SK-N-SH (cell line): ENCODE data around the gene PRR33. TPM values are rescaled to one million over a fixed set of nuclear protein-coding genes. Genes with fewer than 3 reads are reported as not detected.

Source experiments
- CTCF ChIA-PET: fragments of 300-600, 350-600 bp; formaldehyde crosslinking; extraction: SDS; loops from one replicate; lab custom pipeline; 2021; lab: Yijun Ruan, JAX
- POLR2A ChIA-PET: fragments of 350-600 bp; sonication (Branson Sonifier 250); formaldehyde crosslinking; extraction: SDS; loops from one replicate; lab custom pipeline; 2020; ENCODE audit warnings: antibody characterized with exemption, inconsistent platforms; lab: Yijun Ruan, JAX
- DNase-seq: peaks from one replicate; pipeline ENCODE4 v3.0.0; 2012
- H2AFZ ChIP-seq: fragments of 200-600 bp; sonication (generic); 2 replicates; pipeline ENCODE4 v1.8.1; 2016; ENCODE audit warnings: antibody characterized with exemption, mild to moderate bottlenecking, low read depth
- H3F3A ChIP-seq: fragments of 200-600 bp; sonication (generic); replicated peaks from 2 replicates; pipeline ENCODE3; 2016; ENCODE audit warnings: antibody characterized with exemption, mild to moderate bottlenecking; ENCODE audit not compliant: insufficient read depth
- H3K27ac ChIP-seq, 2 experiments: fragments of 200-500 bp in 1 of 2; fragments of 200-600 bp in 1 of 2; sonication (Bioruptor generic) in 1 of 2; sonication (generic), shearing (Covaris generic) in 1 of 2; 2 replicates each; pipeline versions ENCODE4 v1.5.1 to v1.6.1; 2014 to 2016; ENCODE audit warnings: low read depth in 2 of 2, inconsistent platforms in 1 of 2, low read length in 1 of 2, mild to moderate bottlenecking in 1 of 2, mixed read lengths in 1 of 2
- H3K27me3 ChIP-seq: fragments of 200-600 bp; sonication (generic), shearing (Covaris generic); 2 replicates; pipeline ENCODE4 v1.6.1; 2016; ENCODE audit warnings: mixed run types; ENCODE audit not compliant: insufficient read depth
- H3K36me3 ChIP-seq, 2 experiments: fragments of 200-500 bp in 1 of 2; fragments of 200-600 bp in 1 of 2; sonication (Bioruptor generic) in 1 of 2; sonication (generic) in 1 of 2; replicated peaks in 1 of 2; 2 replicates each; pipeline versions ENCODE3 to v1.5.1; 2014 to 2016; ENCODE audit warnings: low read length in 1 of 2, mild to moderate bottlenecking in 1 of 2; ENCODE audit not compliant: insufficient read depth in 2 of 2, control insufficient read depth in 1 of 2
- H3K4me1 ChIP-seq, 2 experiments: fragments of 200-500 bp in 1 of 2; fragments of 200-600 bp in 1 of 2; sonication (Bioruptor generic) in 1 of 2; sonication (generic), shearing (Covaris generic) in 1 of 2; 2 replicates each; pipeline versions ENCODE4 v1.5.1 to v1.6.1; 2014 to 2016; ENCODE audit warnings: low read depth in 1 of 2, low read length in 1 of 2, mixed run types in 1 of 2; ENCODE audit not compliant: insufficient read depth in 2 of 2, control insufficient read depth in 1 of 2
- H3K4me2 ChIP-seq: fragments of 200-600 bp; sonication (generic), shearing (Covaris generic); 2 replicates; pipeline ENCODE4 v1.6.1; 2017; ENCODE audit warnings: mixed run types
- H3K4me3 ChIP-seq, 2 experiments: fragments of 200-500 bp in 1 of 2; fragments of 200-600 bp in 1 of 2; sonication (Bioruptor generic) in 1 of 2; sonication (generic), shearing (Covaris generic) in 1 of 2; 2 replicates each; pipeline versions ENCODE4 v1.5.1 to v1.8.1; 2014 to 2016; ENCODE audit warnings: low read depth in 2 of 2, inconsistent platforms in 1 of 2, low read length in 1 of 2, mild to moderate bottlenecking in 1 of 2, mixed read lengths in 1 of 2, moderate library complexity in 1 of 2
- H3K79me2 ChIP-seq: fragments of 200-600 bp; sonication (generic); 2 replicates; pipeline ENCODE4 v1.8.1; 2017; ENCODE audit warnings: mild to moderate bottlenecking; ENCODE audit not compliant: insufficient read depth
- H3K9ac ChIP-seq: fragments of 200-600 bp; sonication (generic); 2 replicates; pipeline ENCODE4 v1.6.1; 2017; ENCODE audit warnings: mixed run types
- H3K9me2 ChIP-seq: fragments of 200-600 bp; sonication (generic); 2 replicates; pipeline ENCODE4 v1.6.1; 2017; ENCODE audit warnings: mixed run types
- H3K9me3 ChIP-seq: fragments of 200-600 bp; sonication (generic); 2 replicates; pipeline ENCODE4 v1.6.1; 2017; ENCODE audit warnings: mixed run types, mild to moderate bottlenecking, moderate library complexity
- H4K20me1 ChIP-seq: fragments of 200-600 bp; sonication (generic); 2 replicates; pipeline ENCODE4 v1.6.1; 2017; ENCODE audit warnings: mild to moderate bottlenecking, mixed run types; ENCODE audit not compliant: insufficient read depth
- ELF1 ChIP-seq: IDR thresholded peaks from 2 replicates; pipeline ENCODE4 v1.4.0; 2012
- EP300 ChIP-seq, 2 experiments: IDR thresholded peaks; 2 replicates each; pipeline versions ENCODE4 v1.4.0 to v1.6.1; 2012; ENCODE audit warnings: borderline replicate concordance in 1 of 2, low read depth in 1 of 2, low read length in 1 of 2
- EZH2phosphoT487 ChIP-seq: fragments of 200-600 bp; sonication (generic); IDR thresholded peaks from 2 replicates; pipeline ENCODE4 v1.6.1; 2017; ENCODE audit warnings: low read depth, mixed run types, mild to moderate bottlenecking, antibody characterized with exemption, moderate library complexity, borderline replicate concordance
- FOXJ3 ChIP-seq: sonication (generic); formaldehyde crosslinking; IDR thresholded peaks from 2 replicates; pipeline ENCODE4 v1.5.1; 2020; ENCODE audit warnings: mild to moderate bottlenecking, missing genetic modification reagents
- GATA2 ChIP-seq: sonication (generic); formaldehyde crosslinking; IDR thresholded peaks from 2 replicates; pipeline ENCODE4 v1.5.0; 2020; ENCODE audit warnings: mild to moderate bottlenecking, missing genetic modification reagents
- IRF3 ChIP-seq: fragments of 150-350 bp; IDR thresholded peaks from 2 replicates; pipeline ENCODE4 v1.6.1; 2016; ENCODE audit warnings: mild to moderate bottlenecking, low read depth, low read length
- JUND ChIP-seq: IDR thresholded peaks from 2 replicates; pipeline ENCODE4 v1.4.0; 2012
- MEF2A ChIP-seq: IDR thresholded peaks from 2 replicates; pipeline ENCODE4 v1.4.0; 2012; ENCODE audit warnings: low read depth, borderline replicate concordance
- NFIC ChIP-seq: IDR thresholded peaks from 2 replicates; pipeline ENCODE4 v1.4.0; 2012; ENCODE audit warnings: borderline replicate concordance
- POLR2AphosphoS5 ChIP-seq: IDR thresholded peaks from 2 replicates; pipeline ENCODE4 v1.6.1; 2012; ENCODE audit warnings: low read depth, low read length
- RAD21 ChIP-seq: IDR thresholded peaks from 2 replicates; pipeline ENCODE4 v1.6.1; 2012; ENCODE audit warnings: mild to moderate bottlenecking, low read length
- SIN3A ChIP-seq: IDR thresholded peaks from 2 replicates; pipeline ENCODE4 v1.6.1; 2012; ENCODE audit warnings: low read depth, mild to moderate bottlenecking, low read length, moderate library complexity, borderline replicate concordance
- TCF12 ChIP-seq: IDR thresholded peaks from 2 replicates; pipeline ENCODE4 v1.4.0; 2012
- TEAD4 ChIP-seq: IDR thresholded peaks from 2 replicates; pipeline ENCODE4 v1.4.0; 2012; ENCODE audit warnings: mild to moderate bottlenecking, borderline replicate concordance; ENCODE audit not compliant: insufficient read depth
- USF2 ChIP-seq: fragments of 150-350 bp; IDR thresholded peaks from 2 replicates; pipeline ENCODE4 v1.6.1; 2017; ENCODE audit warnings: antibody characterized with exemption, low read length, low read depth, borderline replicate concordance
- YY1 ChIP-seq: IDR thresholded peaks from 2 replicates; pipeline ENCODE4 v1.4.0; 2012; ENCODE audit warnings: low read depth, mild to moderate bottlenecking
- ZBTB33 ChIP-seq: IDR thresholded peaks from 2 replicates; pipeline ENCODE4 v1.4.0; 2012; ENCODE audit warnings: low read depth, borderline replicate concordance
- WGBS: methylation state at CpG from one replicate; pipeline ENCODE4 v1.1.6; 2017; ENCODE audit warnings: low lambda C conversion rate; 5-methylcytosine and 5-hydroxymethylcytosine counted together
- polyA plus RNA-seq, 3 experiments: library from polyadenylated mRNA; depleted of rRNA; stranded (reverse); fragments of >200 nt; gene quantifications; 2 replicates each; pipeline ENCODE4 v1.2.3, GENCODE V29; 2012
- TF ChIP-seq, protein P1 (sequence below): IDR thresholded peaks from 2 replicates; pipeline ENCODE4; 2012

PRR33 gene
- polyA plus RNA-seq, 1 of the 3 experiments (the other 2 are of a cell fraction): not detected

DNA sequence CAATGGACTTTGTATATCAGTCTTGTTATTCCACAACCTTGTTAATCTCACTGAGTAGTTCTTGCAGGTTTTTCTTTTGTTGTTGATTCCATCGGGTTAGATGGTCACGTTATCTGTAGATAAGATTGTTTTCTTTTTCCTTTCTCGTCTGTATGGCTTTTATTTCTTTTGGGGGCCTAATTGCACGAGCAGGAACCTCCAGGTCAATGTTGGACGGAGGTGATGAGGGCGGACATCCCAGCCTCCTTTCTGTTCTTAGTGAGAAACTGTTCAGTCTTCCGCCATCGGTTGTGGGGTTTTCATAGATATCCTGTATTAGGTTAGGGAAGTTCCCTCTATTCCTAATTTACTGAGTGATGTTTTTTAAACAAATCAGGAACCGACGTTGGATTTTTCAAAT lies 4.8 kb upstream of the PRR33 start:
- no peak for DNase-seq
- peaks cover 0 to under 1% of the 10 kb centered on the region in 2 experiments; a peak in 1 of 4 replicates for H3K4me1 ChIP-seq
- H3F3A ChIP-seq: no peaks in the 10 kb centered on the region
- no peaks in the 10 kb centered on the region for H3K9me2 ChIP-seq
- 53% methylated on average over 10 of the region's 10 CpGs for WGBS
- H2AFZ ChIP-seq: no peak overlapping the region
- no peak overlapping the region for H3K4me2 ChIP-seq
- H3K79me2 ChIP-seq: no peaks in the 10 kb centered on the region
- TF ChIP-seq ELF1: no peak
- no peak for TF ChIP-seq EP300 (IDR thresholded peaks at IDR 0.05; ENCODE audit: borderline replicate concordance in 1 of 2, low read depth in 1 of 2, low read length in 1 of 2)
- no peak for TF ChIP-seq POLR2AphosphoS5
- no peak for TF ChIP-seq ZBTB33
- TF ChIP-seq GATA2 (CRISPR knock-in tag): no peak
- TF ChIP-seq RAD21: no peak
- no peak for TF ChIP-seq USF2
- TF ChIP-seq FOXJ3 (CRISPR knock-in tag): no peak
- TF ChIP-seq EZH2phosphoT487: no peak
- no peak for TF ChIP-seq YY1
- TF ChIP-seq JUND: no peak
- TF ChIP-seq, protein P1, sequence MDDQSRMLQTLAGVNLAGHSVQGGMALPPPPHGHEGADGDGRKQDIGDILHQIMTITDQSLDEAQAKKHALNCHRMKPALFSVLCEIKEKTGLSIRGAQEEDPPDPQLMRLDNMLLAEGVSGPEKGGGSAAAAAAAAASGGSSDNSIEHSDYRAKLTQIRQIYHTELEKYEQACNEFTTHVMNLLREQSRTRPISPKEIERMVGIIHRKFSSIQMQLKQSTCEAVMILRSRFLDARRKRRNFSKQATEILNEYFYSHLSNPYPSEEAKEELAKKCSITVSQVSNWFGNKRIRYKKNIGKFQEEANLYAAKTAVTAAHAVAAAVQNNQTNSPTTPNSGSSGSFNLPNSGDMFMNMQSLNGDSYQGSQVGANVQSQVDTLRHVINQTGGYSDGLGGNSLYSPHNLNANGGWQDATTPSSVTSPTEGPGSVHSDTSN: no peak
- TF ChIP-seq IRF3: no peak
- TF ChIP-seq, all 33 proteins: peak for 0
- ChIA-PET POLR2A (no interaction called here), CTCF (interaction anchor here (0.6 to 3.1 kb wide), 6 partner anchors 13 to 260 kb away, joined by 3 to 16 read pairs (median 4); no protein-coding TSS in a partner anchor)
- no peaks in the 10 kb centered on the region for H3K36me3 ChIP-seq
- no peak overlapping the region for H3K27ac ChIP-seq
- H3K27me3 ChIP-seq: no peaks in the 10 kb centered on the region; the same call in 1 of the 2 replicates
- H4K20me1 ChIP-seq: no peaks in the 10 kb centered on the region
- no peak overlapping the region for H3K4me3 ChIP-seq
- H3K9me3 ChIP-seq: no peaks in the 10 kb centered on the region
- H3K9ac ChIP-seq: no peak overlapping the region

DNA sequence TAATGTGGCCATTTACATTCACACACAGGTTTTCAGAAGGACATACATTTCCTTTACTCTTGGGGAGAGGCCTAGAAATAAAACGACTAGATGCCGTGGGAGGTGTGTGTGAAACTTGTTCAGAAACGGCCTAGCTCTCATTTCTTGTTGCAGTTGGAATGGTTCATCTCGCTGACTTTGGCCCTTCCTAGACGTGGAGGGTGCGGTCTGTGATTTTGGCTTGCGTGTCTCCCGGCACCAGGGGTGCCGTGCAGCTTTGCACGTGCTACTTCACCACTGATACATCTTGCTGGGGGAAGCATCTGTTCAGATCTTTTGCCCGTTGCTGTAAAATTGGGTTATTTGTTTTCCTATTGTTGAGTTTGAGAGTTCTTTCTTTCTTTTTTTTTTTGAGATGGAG lies 3.1 kb upstream of the PRR33 start:
- Histone ChIP-seq H3K9me2 (no peaks in the 10 kb centered on the region), H3K27me3 (no peaks in the 10 kb centered on the region), H3K79me2 (no peaks in the 10 kb centered on the region), H4K20me1 (no peaks in the 10 kb centered on the region), H3K27ac (no peak overlapping the region), H3F3A (no peaks in the 10 kb centered on the region), H3K9me3 (no peaks in the 10 kb centered on the region), H3K9ac (no peak overlapping the region), H3K4me1 (peaks cover 0 to 2% of the 10 kb centered on the region in 2 experiments; a peak in 1 of 4 replicates), H3K4me2 (no peak overlapping the region), H2AFZ (no peak overlapping the region), H3K4me3 (no peak overlapping the region), H3K36me3 (no peaks in the 10 kb centered on the region)
- CTCF ChIA-PET: interaction anchor here (1.2 to 1.3 kb wide), 2 partner anchors 13 to 62 kb away, joined by 3 to 4 read pairs; no protein-coding TSS in a partner anchor
- 68% methylated on average over 10 of the region's 11 CpGs for WGBS
- DNase-seq: no peak
- POLR2A ChIA-PET: no interaction called here
- no peak for TF ChIP-seq SIN3A
- no peak for TF ChIP-seq IRF3
- TF ChIP-seq MEF2A: no peak
- TF ChIP-seq NFIC: no peak
- no peak for TF ChIP-seq USF2
- no peak for TF ChIP-seq FOXJ3 (CRISPR knock-in tag)
- no peak for TF ChIP-seq TEAD4
- TF ChIP-seq TCF12: no peak
- TF ChIP-seq, protein P1: no peak
